ENCODE data around the gene AMOTL2. TPM values are rescaled to one million over a fixed set of nuclear protein-coding genes. Genes with fewer than 3 reads are reported as not detected.

Gene AMOTL2
- total RNA-seq, 1 experiment from 2014 or later = 30.9 TPM

- Histone ChIP-seq H3T11ph (ENCODE audit: low read length) (no peak overlapping the region), H3K14ac (ENCODE audit: insufficient read depth, low read length) (no peak overlapping the region), H3K9ac (ENCODE audit: extremely low read depth, insufficient read length, low read length) (no peak overlapping the region), H2BK12ac (ENCODE audit: insufficient read length, low read depth, low read length) (no peak overlapping the region), H2BK15ac (ENCODE audit: low read depth, low read length) (no peak overlapping the region), H3K79me1 (ENCODE audit: insufficient read depth, low read depth, low read length, poor library complexity, severe bottlenecking) (no peaks in the 10 kb centered on the region), H2AK5ac (ENCODE audit: insufficient read length, low read length) (no peak overlapping the region), H3K27ac (ENCODE audit: insufficient read length, low read depth, low read length) (no peak overlapping the region), H3K79me2 (ENCODE audit: insufficient read depth, low read length) (no peaks in the 10 kb centered on the region), H3K23me2 (ENCODE audit: insufficient read length, low read depth, low read length, poor library complexity, severe bottlenecking) (no peaks in the 10 kb centered on the region), H3K56ac (ENCODE audit: insufficient read length, low read depth, low read length) (no peak overlapping the region), H3K23ac (ENCODE audit: insufficient read length, low read depth, low read length) (no peak overlapping the region), H3K9me3 (ENCODE audit: control insufficient read depth, low read depth, low read length) (no peaks in the 10 kb centered on the region), H4K20me1 (ENCODE audit: control insufficient read depth, insufficient read depth, insufficient read length) (peaks cover 2% of the 10 kb centered on the region), H3K4me1 (ENCODE audit: insufficient read depth, low read length) (no peaks in the 10 kb centered on the region), H3K4me2 (ENCODE audit: insufficient read depth, insufficient read length, low read length) (no peak overlapping the region), H3K4ac (ENCODE audit: low read depth, low read length) (no peak overlapping the region), H3K27me3 (ENCODE audit: insufficient read depth, low read length) (no peaks in the 10 kb centered on the region), H4K5ac (ENCODE audit: insufficient read length, low read depth, low read length) (no peak overlapping the region), H4K91ac (ENCODE audit: insufficient read length, low read depth, low read length) (no peak overlapping the region), H4K8ac (replicated peaks; ENCODE audit: insufficient read length, low read depth, low read length) (no peak overlapping the region), H3K18ac (ENCODE audit: insufficient read length, low read depth, low read length) (no peak overlapping the region), H2BK120ac (ENCODE audit: low read depth, low read length, poor library complexity, severe bottlenecking) (no peak overlapping the region), H2AFZ (ENCODE audit: low read length) (no peak overlapping the region), H2BK20ac (ENCODE audit: low read depth, low read length, poor library complexity, severe bottlenecking) (no peak overlapping the region), H2BK5ac (ENCODE audit: insufficient read length, low read length) (no peak overlapping the region)
- Mint-ChIP-seq H3K27me3 (ENCODE audit: low read depth) (peaks cover 2% of the 10 kb centered on the region; the same call in 1 of the 2 replicates), H3K27ac (no peak overlapping the region), H3K9me3 (peaks cover 4 to 7% of the 10 kb centered on the region in 2 experiments; a peak in 2 of 5 replicates), H3K36me3 (ENCODE audit: insufficient read depth in 1 of 3, low read depth in 3 of 3) (peaks cover 0 to 6% (median 3%) of the 10 kb centered on the region in 3 experiments; a peak in 3 of 7 replicates), H3K4me3 (no peak overlapping the region), H3K4me1 (peaks cover 14 to 15% of the 10 kb centered on the region in 2 experiments)
- DNase-seq = no peak
- TF ChIP-seq CTCF (conservative IDR thresholded peaks at IDR 0.05) = no peak
- WGBS (ENCODE audit: extremely low coverage, insufficient read length, low lambda C conversion rate) = no CpG with 5 or more reads among the region's 3 CpGs
These were observed 26.7 kb downstream of the AMOTL2 start for GRCh38 chr3:134347551-134347950.

Data from H9 (cell line).